ENCODE data around the gene PBX2.

Gene PBX2

DNA sequence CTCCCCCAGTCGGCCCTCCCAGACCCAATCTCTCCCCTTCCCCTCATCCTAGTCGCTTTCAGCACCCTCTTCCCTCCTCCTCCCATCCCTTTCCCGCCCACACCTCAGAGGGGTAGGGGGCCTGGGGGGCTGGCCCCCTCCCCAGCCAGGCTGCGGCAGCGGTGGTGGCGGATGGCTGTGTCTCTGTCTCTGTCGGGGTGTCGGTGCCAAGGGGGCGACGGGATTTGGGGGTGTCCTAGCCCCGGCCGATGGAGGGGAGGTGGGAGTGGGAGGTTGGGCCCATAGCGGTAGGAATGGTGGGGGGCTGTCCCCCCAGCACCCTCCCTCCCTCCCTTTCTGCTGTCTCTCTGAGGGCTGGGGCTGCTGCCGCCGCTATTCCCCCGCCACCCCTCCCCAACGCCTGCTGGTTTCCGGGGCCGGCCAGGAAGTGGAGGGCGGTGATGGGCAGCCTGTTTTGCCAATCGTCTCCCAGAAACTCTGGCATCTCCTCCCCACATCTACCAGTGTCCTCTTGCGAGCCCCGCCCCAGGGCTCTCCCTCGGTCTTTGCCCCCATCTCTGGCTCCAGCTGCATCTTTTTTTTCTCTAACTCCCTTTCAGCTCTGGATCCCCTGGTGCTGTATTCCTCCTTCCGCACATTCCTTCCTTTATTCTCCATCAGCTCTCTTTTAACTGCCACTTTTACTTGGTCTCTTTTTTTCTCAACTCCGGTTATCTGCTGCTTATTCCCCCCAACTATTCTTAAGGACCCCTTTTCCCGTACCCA, 14.1 kb downstream of the PBX2 start, which contains the start of gene AGPAT1:
AGPAT1 (minus strand) TSS at position 374 of the 765 bp plus-strand sequence. CDS start 4,588 bp downstream, outside the sequence.
- no peak; the same call in 1 of the 2 replicates for TF ChIP-seq TAF1 (IDR thresholded peaks at IDR 0.05; ENCODE audit: borderline replicate concordance, low read depth, low read length)
- TF ChIP-seq POLR2A (IDR thresholded peaks at IDR 0.05; ENCODE audit: low read depth, low read length) = peak; percentile 72
- peak; percentile 69 for TF ChIP-seq POLR2AphosphoS5 (IDR thresholded peaks at IDR 0.05; ENCODE audit: low read depth, low read length)
- FAIRE-seq (peak; percentile 50), DNase-seq (ENCODE audit: insufficient read length) (peak; percentile 97)

- DNase-seq (ENCODE audit: insufficient read length) (no peak), FAIRE-seq (no peak)
- no peak for TF ChIP-seq TAF1 (IDR thresholded peaks at IDR 0.05; ENCODE audit: borderline replicate concordance, low read depth, low read length)
- no peak for TF ChIP-seq POLR2AphosphoS5 (IDR thresholded peaks at IDR 0.05; ENCODE audit: low read depth, low read length)
- no peak for TF ChIP-seq POLR2A (IDR thresholded peaks at IDR 0.05; ENCODE audit: low read depth, low read length)
These were observed 14.7 kb downstream of the PBX2 start for GRCh38 chr6:32175322-32175710.

GRCh38 chr6:32174416-32174815, 15.6 kb downstream of the PBX2 start:
- TF ChIP-seq POLR2AphosphoS5 (IDR thresholded peaks at IDR 0.05; ENCODE audit: low read depth, low read length) (no peak), POLR2A (IDR thresholded peaks at IDR 0.05; ENCODE audit: low read depth, low read length) (no peak), TAF1 (IDR thresholded peaks at IDR 0.05; ENCODE audit: borderline replicate concordance, low read depth, low read length) (no peak)
- FAIRE-seq (no peak), DNase-seq (ENCODE audit: insufficient read length) (no peak)

DNA sequence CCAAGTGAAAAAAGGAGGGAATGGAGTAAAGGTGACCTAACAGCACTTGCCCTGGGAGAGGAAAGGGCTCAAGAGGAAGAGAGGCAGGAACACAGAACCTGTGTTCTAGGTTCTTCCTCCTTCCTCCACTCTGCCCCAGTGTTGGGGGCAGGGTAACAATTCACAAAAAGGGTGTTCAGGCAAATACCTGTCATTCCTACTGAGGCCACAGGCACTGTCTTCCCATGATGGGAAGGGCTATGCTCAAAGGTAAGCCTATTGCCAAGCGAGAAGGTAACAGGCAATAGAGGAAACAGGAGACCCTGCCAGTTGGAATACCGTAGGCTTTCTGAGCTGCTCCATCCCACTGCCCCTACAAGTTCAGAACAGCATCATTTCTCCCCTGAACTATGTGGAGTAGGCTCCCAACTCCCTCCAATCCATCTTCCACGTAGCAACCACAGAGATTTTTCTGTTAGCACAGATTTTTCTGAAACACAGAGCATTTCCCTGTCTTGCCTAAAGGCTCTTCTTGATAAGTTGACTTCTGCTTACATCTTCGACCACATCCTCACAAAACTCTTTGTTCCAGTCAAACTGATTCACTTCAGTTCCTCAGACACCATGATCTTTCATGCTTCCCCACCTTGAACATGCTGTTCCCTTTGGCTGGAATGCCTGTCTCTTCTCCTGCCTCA, 16.8 kb downstream of the PBX2 start:
- FAIRE-seq (no peak), DNase-seq (ENCODE audit: insufficient read length) (no peak)
- TF ChIP-seq TAF1 (IDR thresholded peaks at IDR 0.05; ENCODE audit: borderline replicate concordance, low read depth, low read length) = no peak
- no peak for TF ChIP-seq POLR2AphosphoS5 (IDR thresholded peaks at IDR 0.05; ENCODE audit: low read depth, low read length)
- no peak for TF ChIP-seq POLR2A (IDR thresholded peaks at IDR 0.05; ENCODE audit: low read depth, low read length)

DNA sequence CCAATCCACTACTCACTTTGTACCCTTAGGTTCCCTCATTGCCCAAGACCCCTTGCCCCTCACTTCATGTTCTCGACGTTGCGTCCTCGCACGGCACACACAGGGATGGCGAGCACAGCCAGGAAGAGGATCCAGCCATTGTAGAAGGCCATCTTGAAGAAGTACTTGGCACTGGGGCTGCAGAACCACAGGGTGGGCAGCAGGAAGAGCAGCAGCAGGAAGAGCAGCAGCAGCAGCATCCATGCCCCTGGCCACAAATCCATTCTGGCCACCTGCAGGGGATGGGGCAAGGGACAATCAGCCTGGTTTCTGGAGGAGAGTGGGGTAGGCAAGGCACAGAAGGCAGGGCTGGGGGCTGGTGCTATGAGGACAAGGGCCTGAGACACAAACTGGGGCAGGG, 18.8 kb downstream of the PBX2 start:
- FAIRE-seq = no peak
- no peak for DNase-seq (ENCODE audit: insufficient read length)
- TF ChIP-seq TAF1 (IDR thresholded peaks at IDR 0.05; ENCODE audit: borderline replicate concordance, low read depth, low read length) = no peak
- no peak for TF ChIP-seq POLR2AphosphoS5 (IDR thresholded peaks at IDR 0.05; ENCODE audit: low read depth, low read length)
- no peak for TF ChIP-seq POLR2A (IDR thresholded peaks at IDR 0.05; ENCODE audit: low read depth, low read length)

GRCh38 chr6:32170294-32170693, 19.7 kb downstream of the PBX2 start:
- DNase-seq (ENCODE audit: insufficient read length) = no peak
- no peak for FAIRE-seq
- TF ChIP-seq POLR2A (IDR thresholded peaks at IDR 0.05; ENCODE audit: low read depth, low read length) = no peak
- no peak for TF ChIP-seq POLR2AphosphoS5 (IDR thresholded peaks at IDR 0.05; ENCODE audit: low read depth, low read length)
- TF ChIP-seq TAF1 (IDR thresholded peaks at IDR 0.05; ENCODE audit: borderline replicate concordance, low read depth, low read length) = no peak

- DNase-seq (ENCODE audit: insufficient read length) (no peak), FAIRE-seq (no peak)
- no peak for TF ChIP-seq TAF1 (IDR thresholded peaks at IDR 0.05; ENCODE audit: borderline replicate concordance, low read depth, low read length)
- no peak for TF ChIP-seq POLR2A (IDR thresholded peaks at IDR 0.05; ENCODE audit: low read depth, low read length)
- TF ChIP-seq POLR2AphosphoS5 (IDR thresholded peaks at IDR 0.05; ENCODE audit: low read depth, low read length) = no peak
These were observed 21.0 kb downstream of the PBX2 start for GRCh38 chr6:32168807-32169591.

DNA sequence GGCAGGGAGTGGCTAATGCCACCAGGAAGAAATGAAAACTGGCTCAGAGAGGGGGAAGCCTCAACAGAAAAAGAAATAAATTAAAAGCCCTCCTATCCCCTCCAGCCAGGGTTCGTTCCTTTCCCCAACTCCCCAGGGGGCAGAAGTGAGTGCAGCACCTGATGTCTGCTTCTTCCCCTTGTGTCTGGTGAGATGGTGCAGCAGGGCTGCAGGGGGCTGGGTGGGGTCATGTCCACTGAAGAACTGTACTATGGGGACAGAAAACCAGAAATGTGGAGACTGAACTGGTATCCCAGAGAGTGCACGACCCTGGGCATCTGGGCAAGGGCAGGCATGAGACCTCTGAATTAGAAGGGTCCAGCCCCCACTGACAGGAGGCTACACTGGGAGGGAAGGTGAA, 21.7 kb downstream of the PBX2 start:
- no peak for FAIRE-seq
- no peak for DNase-seq (ENCODE audit: insufficient read length)
- TF ChIP-seq TAF1 (IDR thresholded peaks at IDR 0.05; ENCODE audit: borderline replicate concordance, low read depth, low read length) (no peak), POLR2AphosphoS5 (IDR thresholded peaks at IDR 0.05; ENCODE audit: low read depth, low read length) (no peak), POLR2A (IDR thresholded peaks at IDR 0.05; ENCODE audit: low read depth, low read length) (no peak)

GRCh38 chr6:32167761-32168262, 22.2 kb downstream of the PBX2 start:
- no peak for TF ChIP-seq POLR2A (IDR thresholded peaks at IDR 0.05; ENCODE audit: low read depth, low read length)
- TF ChIP-seq TAF1 (IDR thresholded peaks at IDR 0.05; ENCODE audit: borderline replicate concordance, low read depth, low read length) = no peak
- TF ChIP-seq POLR2AphosphoS5 (IDR thresholded peaks at IDR 0.05; ENCODE audit: low read depth, low read length) = no peak
- no peak for FAIRE-seq
- DNase-seq (ENCODE audit: insufficient read length) = no peak

DNA sequence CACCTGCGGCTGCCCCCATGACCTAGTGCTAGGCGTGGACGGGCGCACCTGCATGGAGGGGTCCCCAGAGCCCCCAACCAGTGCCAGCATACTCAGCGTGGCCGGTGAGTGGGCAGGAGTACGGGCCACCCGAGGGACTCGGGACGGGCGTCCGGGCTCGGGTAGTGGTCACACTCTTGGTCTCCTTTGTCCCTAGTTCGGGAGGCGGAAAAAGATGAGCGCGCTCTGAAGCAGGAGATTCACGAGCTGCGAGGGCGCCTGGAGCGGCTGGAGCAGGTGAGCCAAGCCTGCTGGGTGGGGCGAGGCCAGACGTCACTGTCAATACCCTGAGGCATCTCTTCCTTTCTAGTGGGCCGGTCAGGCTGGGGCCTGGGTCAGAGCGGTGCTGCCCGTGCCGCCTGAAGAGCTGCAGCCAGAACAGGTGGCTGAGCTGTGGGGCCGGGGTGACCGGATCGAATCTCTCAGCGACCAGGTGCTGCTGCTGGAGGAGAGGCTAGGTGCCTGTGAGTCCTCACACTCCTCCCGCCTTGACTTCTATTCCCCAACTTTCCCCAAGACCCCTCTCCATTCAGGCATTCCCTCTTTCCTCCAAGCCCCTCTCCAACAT, 22.7 kb downstream of the PBX2 start:
- FAIRE-seq = no peak
- no peak for TF ChIP-seq POLR2AphosphoS5 (IDR thresholded peaks at IDR 0.05; ENCODE audit: low read depth, low read length)
- DNase-seq (ENCODE audit: insufficient read length) = no peak
